ENCODE results near the gene DNAJB6.

- no peak for TF ChIP-seq MAX (IDR thresholded peaks at IDR 0.05)
- no peak for TF ChIP-seq CREB1 (IDR thresholded peaks at IDR 0.05; ENCODE audit: low read depth)
- no peak for TF ChIP-seq RAD21 (IDR thresholded peaks at IDR 0.05; ENCODE audit: low read depth)
- no peak for TF ChIP-seq TCF12 (IDR thresholded peaks at IDR 0.05; ENCODE audit: low read depth)
- no peak for TF ChIP-seq EP300 (IDR thresholded peaks at IDR 0.05; ENCODE audit: borderline replicate concordance)
- TF ChIP-seq FOXM1 (IDR thresholded peaks at IDR 0.05; ENCODE audit: borderline replicate concordance, low read depth), result no peak
- TF ChIP-seq CEBPB (IDR thresholded peaks at IDR 0.05), result no peak
These were observed 66.2 kb downstream of the DNAJB6 start for GRCh38 chr7:157402911-157403534.
